ENCODE measurements around the gene CBFA2T2.

CBFA2T2 gene

GRCh38 chr20:33656010-33656782, 166.3 kb downstream of the CBFA2T2 start:
- DNase-seq = no peak

- DNase-seq = no peak
These were observed 167.1 kb downstream of the CBFA2T2 start for GRCh38 chr20:33656783-33657703.

GRCh38 chr20:33657704-33658095, 167.8 kb downstream of the CBFA2T2 start:
- DNase-seq = no peak

- DNase-seq = no peak
These were observed 168.6 kb downstream of the CBFA2T2 start for GRCh38 chr20:33658510-33658909.

GRCh38 chr20:33658929-33659328, 169.0 kb downstream of the CBFA2T2 start:
- no peak for DNase-seq

- DNase-seq = no peak
These were observed 169.6 kb downstream of the CBFA2T2 start for GRCh38 chr20:33659341-33660034.

- DNase-seq = no peak
These were observed 170.3 kb downstream of the CBFA2T2 start for GRCh38 chr20:33660035-33660684.

GRCh38 chr20:33660685-33661058, 170.8 kb downstream of the CBFA2T2 start:
- no peak for DNase-seq

- no peak for DNase-seq
These were observed 172.3 kb downstream of the CBFA2T2 start, which contains the start of gene C20orf144 for GRCh38 chr20:33662172-33662571. TSS of gene C20orf144 (plus strand) at chr20:33662327. CDS start at chr20:33662346, 19 bp downstream.

- peak; percentile 91 for DNase-seq
These were observed 173.5 kb downstream of the CBFA2T2 start for GRCh38 chr20:33663161-33664084.

- DNase-seq = no peak
These were observed 174.3 kb downstream of the CBFA2T2 start for GRCh38 chr20:33664085-33664761.

GRCh38 chr20:33664762-33665144, 174.9 kb downstream of the CBFA2T2 start:
- peak; percentile 51 for DNase-seq

GRCh38 chr20:33666293-33667244, 176.7 kb downstream of the CBFA2T2 start, which contains the start of gene ACTL10:
TSS of gene ACTL10 (plus strand) at chr20:33666943. CDS start at chr20:33667498, 555 bp downstream.
- peak; percentile 100 for DNase-seq

- peak; percentile 81 for DNase-seq
These were observed 177.4 kb downstream of the CBFA2T2 start for GRCh38 chr20:33667245-33667675.

- DNase-seq = peak; percentile 91
These were observed 178.0 kb downstream of the CBFA2T2 start for GRCh38 chr20:33667676-33668465.

- DNase-seq = no peak
These were observed 178.7 kb downstream of the CBFA2T2 start for GRCh38 chr20:33668466-33669155.

GRCh38 chr20:33669224-33669623, 179.3 kb downstream of the CBFA2T2 start:
- no peak for DNase-seq

Data from RPMI8226 (cell line).